HCT116 (cell line): ENCODE results near the gene GDPD3. TPM values are rescaled to one million over a fixed set of nuclear protein-coding genes. Genes with fewer than 3 reads are reported as not detected.
A peak's percentile ranks its signal among the peaks of the same experiment; 100 is the strongest.

ENCODE experiments used
- ATAC-seq: fragments of 200-7000 bp; cut with Tn5 transposase; 2 replicates; pipeline ENCODE4 v1.9.1; 2020; ENCODE audit warnings: mild to moderate bottlenecking, moderate library complexity
- BruUV-seq: library from RNA; stranded (reverse); fragments of 400-500 nt; replicated peaks from 2 replicates; lab custom pipeline; 2021; lab: Mats Ljungman, UMichigan
- CTCF ChIA-PET: fragments of 300-600 bp; sonication (Branson Sonifier 250); formaldehyde crosslinking; loops from one replicate; lab custom pipeline; 2021; ENCODE audit warnings: antibody characterized with exemption; lab: Charles Lee
- POLR2A ChIA-PET: fragments of 300-600, 350-600 bp; sonication (Branson Sonifier 250); formaldehyde crosslinking; loops from one replicate; lab custom pipeline; 2021; ENCODE audit warnings: antibody characterized with exemption; lab: Charles Lee
- RAD21 ChIA-PET, 2 experiments: fragments of 300-600 bp; sonication (Branson Sonifier 250); formaldehyde crosslinking; loops; one replicate each; lab custom pipeline; 2023; ENCODE audit warnings: low total read pairs in 2 of 2; ENCODE audit not compliant: uncharacterized antibody in 2 of 2, unreplicated experiment in 2 of 2, low non-redundant PET in 1 of 2; lab: Charles Lee
- DNase-seq: peaks from one replicate; pipeline ENCODE4 v3.0.0-alpha.2; 2010; ENCODE audit warnings: low read depth, low spot score
- H2AFZ ChIP-seq: fragments of 200-600 bp; shearing (Covaris generic), sonication (generic); 2 replicates; pipeline ENCODE4 v1.6.1; 2017; ENCODE audit warnings: low read depth, mixed run types, mixed read lengths, antibody characterized with exemption, low read length; ENCODE audit not compliant: poor library complexity, severe bottlenecking
- H3K27ac ChIP-seq: 2 replicates; pipeline ENCODE4 v1.5.1; 2012; ENCODE audit warnings: low read depth, low read length
- H3K27me3 ChIP-seq: fragments of 200-600 bp; sonication (generic); 2 replicates; pipeline ENCODE4 v1.6.1; 2016; ENCODE audit warnings: mixed run types, low read length, mixed read lengths; ENCODE audit not compliant: insufficient read depth
- H3K36me3 ChIP-seq, 2 experiments: fragments of 200-500 bp in 1 of 2; fragments of 200-600 bp in 1 of 2; sonication (Bioruptor generic) in 1 of 2; sonication (generic) in 1 of 2; 2 replicates each; pipeline versions ENCODE4 v1.5.1 to v1.6.1; 2014 to 2016; ENCODE audit warnings: low read length in 2 of 2, inconsistent platforms in 1 of 2, mixed read lengths in 1 of 2, mixed run types in 1 of 2; ENCODE audit not compliant: insufficient read depth in 2 of 2, control insufficient read depth in 1 of 2
- H3K4me1 ChIP-seq, 2 experiments: fragments of 200-600 bp in 1 of 2; sonication (generic) in 1 of 2; 2 replicates each; pipeline versions ENCODE4 v1.5.1 to v1.6.1; 2012 to 2017; ENCODE audit warnings: low read length in 2 of 2, inconsistent platforms in 1 of 2, mild to moderate bottlenecking in 1 of 2, mixed read lengths in 1 of 2, mixed run types in 1 of 2, moderate library complexity in 1 of 2; ENCODE audit not compliant: insufficient read depth in 2 of 2, control insufficient read depth in 1 of 2
- H3K4me2 ChIP-seq: fragments of 200-600 bp; sonication (generic); 2 replicates; pipeline ENCODE4 v1.6.1; 2017; ENCODE audit warnings: mixed run types, low read length, mixed read lengths
- H3K4me3 ChIP-seq, 2 experiments: fragments of 200-600 bp in 1 of 2; sonication (generic) in 1 of 2; replicated peaks in 1 of 2; 2 replicates each; pipeline ENCODE4 v1.5.1; 2011 to 2016; ENCODE audit warnings: low read length in 2 of 2, control low read depth in 1 of 2, low read depth in 1 of 2, mild to moderate bottlenecking in 1 of 2, mixed read lengths in 1 of 2, mixed run types in 1 of 2
- H3K79me2 ChIP-seq: fragments of 200-600 bp; sonication (generic); 2 replicates; pipeline ENCODE4 v1.6.1; 2017; ENCODE audit warnings: mild to moderate bottlenecking, mixed run types, low read length, moderate library complexity, mixed read lengths; ENCODE audit not compliant: insufficient read depth
- H3K9ac ChIP-seq: fragments of 200-600 bp; sonication (generic); 2 replicates; pipeline ENCODE4 v1.6.1; 2016; ENCODE audit warnings: low read length, mixed read lengths
- H3K9me2 ChIP-seq: fragments of 200-600 bp; sonication (generic), shearing (Covaris generic); 2 replicates; pipeline ENCODE4 v1.6.1; 2017; ENCODE audit warnings: mixed run types, mild to moderate bottlenecking, moderate library complexity; ENCODE audit not compliant: insufficient read depth
- H3K9me3 ChIP-seq, 2 experiments: fragments of 200-500 bp in 1 of 2; fragments of 200-600 bp in 1 of 2; sonication (Bioruptor generic) in 1 of 2; sonication (generic) in 1 of 2; 2 replicates each; pipeline ENCODE4 v1.6.1; 2014 to 2017; ENCODE audit warnings: low read length in 2 of 2, mixed read lengths in 2 of 2, inconsistent platforms in 1 of 2, low read depth in 1 of 2, mild to moderate bottlenecking in 1 of 2, mixed run types in 1 of 2, moderate library complexity in 1 of 2; ENCODE audit not compliant: control insufficient read depth in 1 of 2, insufficient read depth in 1 of 2
- H4K20me1 ChIP-seq: fragments of 200-600 bp; sonication (generic), shearing (Covaris generic); 2 replicates; pipeline ENCODE4 v1.6.1; 2017; ENCODE audit warnings: mixed run types, mild to moderate bottlenecking, moderate library complexity; ENCODE audit not compliant: insufficient read depth
- ATF3 ChIP-seq: IDR thresholded peaks from 2 replicates; pipeline ENCODE4 v1.6.1; 2012
- CBX3 ChIP-seq: IDR thresholded peaks from 2 replicates; pipeline ENCODE4 v1.6.1; 2012; ENCODE audit warnings: low read depth
- CEBPB ChIP-seq: IDR thresholded peaks from 2 replicates; pipeline ENCODE4 v1.6.1; 2012; ENCODE audit warnings: low read depth
- CTCF ChIP-seq, 3 experiments: fragments of 200-600 bp in 1 of 3; sonication (generic) in 1 of 3; IDR thresholded peaks in 2 of 3; conservative IDR thresholded peaks in 1 of 3; 2 replicates each; pipeline ENCODE4 v1.5.1; 2012 to 2017; ENCODE audit warnings: low read depth in 2 of 3, low read length in 2 of 3, antibody characterized with exemption in 1 of 3, borderline replicate concordance in 1 of 3, control low read depth in 1 of 3, mild to moderate bottlenecking in 1 of 3, mixed read lengths in 1 of 3, mixed run types in 1 of 3, moderate library complexity in 1 of 3; ENCODE audit not compliant: insufficient read depth in 1 of 3
- ELF1 ChIP-seq: IDR thresholded peaks from 2 replicates; pipeline ENCODE4 v1.6.1; 2012; ENCODE audit warnings: low read depth, borderline replicate concordance
- POLR2AphosphoS5 ChIP-seq: IDR thresholded peaks from 2 replicates; pipeline ENCODE4 v1.6.1; 2011; ENCODE audit warnings: mild to moderate bottlenecking, low read depth, low read length, moderate library complexity
- RAD21 ChIP-seq: IDR thresholded peaks from 2 replicates; pipeline ENCODE4 v1.6.1; 2012; ENCODE audit warnings: low read depth, mild to moderate bottlenecking
- TCF7L2 ChIP-seq: IDR thresholded peaks from 2 replicates; pipeline ENCODE4 v1.7.0; 2011; ENCODE audit warnings: borderline replicate concordance, inconsistent platforms; ENCODE audit not compliant: insufficient read depth, insufficient read length; ENCODE audit errors: extremely low read depth
- ZFX ChIP-seq: fragments of 450-650 bp; IDR thresholded peaks from 2 replicates; pipeline ENCODE4 v1.6.1; 2017
- intact Hi-C: fragments of 100-400 bp; cut with micrococcal nuclease; formaldehyde crosslinking; loops from 2 replicates; pipeline ENCODE4 v1.10.0; 2022
- total RNA-seq: library from RNA; stranded (reverse); gene quantifications from one replicate; pipeline ENCODE4 v1.2.1, GENCODE V29; 2021; ENCODE audit not compliant: unreplicated experiment
- TF ChIP-seq, protein P1 (sequence below): IDR thresholded peaks from 2 replicates; pipeline ENCODE4 v1.6.1; 2012
- TF ChIP-seq, protein P2 (sequence below): IDR thresholded peaks from 2 replicates; pipeline ENCODE4 v1.6.1; 2012; ENCODE audit warnings: low read depth

Gene GDPD3
- total RNA-seq, 1 experiment from 2014 or later, result 7.0 TPM

DNA sequence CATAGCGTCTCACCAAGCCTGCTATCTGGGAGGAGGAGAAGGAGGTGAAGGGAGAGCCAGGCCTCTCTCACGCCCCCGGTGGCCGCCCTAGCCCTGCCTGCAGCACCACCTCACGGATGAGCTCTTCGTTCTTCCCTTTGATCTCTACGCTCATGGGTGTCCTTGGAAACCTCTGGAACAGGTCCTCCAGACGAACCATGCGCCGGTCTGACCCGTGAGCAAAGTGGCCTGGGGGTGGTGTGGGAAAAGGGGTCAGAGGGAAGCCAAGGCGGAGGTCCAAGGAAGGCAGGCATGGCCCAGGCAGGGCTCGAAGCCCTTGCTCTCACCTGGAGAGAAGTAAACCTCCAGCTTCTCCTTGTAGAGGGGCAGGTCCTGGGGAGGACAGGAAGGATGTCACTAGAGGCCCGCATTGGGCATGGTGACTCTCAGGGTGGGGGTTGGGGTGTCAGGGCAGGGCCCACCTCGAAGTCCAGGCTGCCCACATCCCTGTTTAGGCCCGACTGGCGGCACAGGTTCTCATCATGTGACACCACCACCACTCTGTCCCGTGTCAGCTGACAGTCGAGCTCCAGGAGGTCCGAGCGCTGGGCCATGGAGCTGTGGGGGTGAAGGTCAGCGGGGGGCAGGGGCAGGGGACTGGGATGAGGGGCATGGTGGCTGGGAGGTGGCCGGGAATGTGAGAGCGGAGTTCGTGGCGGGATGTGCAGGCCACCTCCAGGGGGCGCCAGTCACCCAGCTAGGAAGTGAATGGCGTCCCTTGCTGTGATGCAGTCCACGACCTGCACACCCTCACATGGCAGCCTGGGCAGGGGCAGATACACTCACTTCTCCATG is 923 bp downstream of the GDPD3 start:
- ATAC-seq, result peak; percentile 88
- no TSS peak for BruUV-seq
- no peak for TF ChIP-seq ELF1
- TF ChIP-seq CBX3, result no peak
- peak; percentile 82 for TF ChIP-seq RAD21
- TF ChIP-seq TCF7L2, result peak; percentile 84
- TF ChIP-seq POLR2AphosphoS5, result no peak
- TF ChIP-seq, protein P1, sequence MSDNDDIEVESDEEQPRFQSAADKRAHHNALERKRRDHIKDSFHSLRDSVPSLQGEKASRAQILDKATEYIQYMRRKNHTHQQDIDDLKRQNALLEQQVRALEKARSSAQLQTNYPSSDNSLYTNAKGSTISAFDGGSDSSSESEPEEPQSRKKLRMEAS, result no peak
- TF ChIP-seq CEBPB, result no peak
- TF ChIP-seq, protein P2, sequence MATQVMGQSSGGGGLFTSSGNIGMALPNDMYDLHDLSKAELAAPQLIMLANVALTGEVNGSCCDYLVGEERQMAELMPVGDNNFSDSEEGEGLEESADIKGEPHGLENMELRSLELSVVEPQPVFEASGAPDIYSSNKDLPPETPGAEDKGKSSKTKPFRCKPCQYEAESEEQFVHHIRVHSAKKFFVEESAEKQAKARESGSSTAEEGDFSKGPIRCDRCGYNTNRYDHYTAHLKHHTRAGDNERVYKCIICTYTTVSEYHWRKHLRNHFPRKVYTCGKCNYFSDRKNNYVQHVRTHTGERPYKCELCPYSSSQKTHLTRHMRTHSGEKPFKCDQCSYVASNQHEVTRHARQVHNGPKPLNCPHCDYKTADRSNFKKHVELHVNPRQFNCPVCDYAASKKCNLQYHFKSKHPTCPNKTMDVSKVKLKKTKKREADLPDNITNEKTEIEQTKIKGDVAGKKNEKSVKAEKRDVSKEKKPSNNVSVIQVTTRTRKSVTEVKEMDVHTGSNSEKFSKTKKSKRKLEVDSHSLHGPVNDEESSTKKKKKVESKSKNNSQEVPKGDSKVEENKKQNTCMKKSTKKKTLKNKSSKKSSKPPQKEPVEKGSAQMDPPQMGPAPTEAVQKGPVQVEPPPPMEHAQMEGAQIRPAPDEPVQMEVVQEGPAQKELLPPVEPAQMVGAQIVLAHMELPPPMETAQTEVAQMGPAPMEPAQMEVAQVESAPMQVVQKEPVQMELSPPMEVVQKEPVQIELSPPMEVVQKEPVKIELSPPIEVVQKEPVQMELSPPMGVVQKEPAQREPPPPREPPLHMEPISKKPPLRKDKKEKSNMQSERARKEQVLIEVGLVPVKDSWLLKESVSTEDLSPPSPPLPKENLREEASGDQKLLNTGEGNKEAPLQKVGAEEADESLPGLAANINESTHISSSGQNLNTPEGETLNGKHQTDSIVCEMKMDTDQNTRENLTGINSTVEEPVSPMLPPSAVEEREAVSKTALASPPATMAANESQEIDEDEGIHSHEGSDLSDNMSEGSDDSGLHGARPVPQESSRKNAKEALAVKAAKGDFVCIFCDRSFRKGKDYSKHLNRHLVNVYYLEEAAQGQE, result no peak
- no peak for TF ChIP-seq ZFX
- no peak for TF ChIP-seq ATF3
- TF ChIP-seq CTCF (IDR thresholded peaks at IDR 0.05 in 2 of 3, conservative IDR thresholded peaks at IDR 0.05 in 1 of 3; ENCODE audit: borderline replicate concordance in 1 of 3, insufficient read depth in 1 of 3, low read depth in 2 of 3, low read length in 2 of 3), result peak; percentile 48 to 83 (median 81); a peak in 5 of 6 replicates
- ChIA-PET RAD21 (interaction anchor here (0.5 to 1.7 kb wide), 2 partner anchors 22 to 297 kb away, joined by 3 to 6 read pairs; no protein-coding TSS in a partner anchor), CTCF (interaction anchor here (0.6 to 3.8 kb wide), 22 partner anchors 8 to 546 kb away, joined by 3 to 48 read pairs (median 3); partner anchors contain the start of genes CD2BP2, FBRS, TBX6 and ZNF747), POLR2A (interaction anchor here (1.4 kb wide), 1 partner anchor 22 kb away, joined by 3 read pairs; no protein-coding TSS in a partner anchor)
- no peak overlapping the region for H3K9ac ChIP-seq
- H3K27ac ChIP-seq, result no peak overlapping the region
- H3K27me3 ChIP-seq, result no peaks in the 10 kb centered on the region
- DNase-seq, result no peak
- H3K9me2 ChIP-seq, result no peaks in the 10 kb centered on the region
- H3K4me2 ChIP-seq, result peak overlapping the region; percentile 51
- H2AFZ ChIP-seq, result no peak overlapping the region
- H3K4me3 ChIP-seq, result no peak overlapping the region
- H3K36me3 ChIP-seq, result no peaks in the 10 kb centered on the region; a peak in 1 of 4 replicates
- H3K9me3 ChIP-seq, result no peaks in the 10 kb centered on the region
- intact Hi-C loops, result no loop called here
- H3K4me1 ChIP-seq, result peaks cover 15 to 43% of the 10 kb centered on the region in 2 experiments
- H4K20me1 ChIP-seq, result no peaks in the 10 kb centered on the region
- H3K79me2 ChIP-seq, result no peaks in the 10 kb centered on the region
